Glutamatergic neuron (in vitro differentiated cells): ENCODE data around the gene DDX54. TPM values are rescaled to one million over a fixed set of nuclear protein-coding genes. Genes with fewer than 3 reads are reported as not detected.

ENCODE experiments used
- DNase-seq: peaks from one replicate; pipeline ENCODE4 v3.0.0; 2022
- H3K27ac Mint-ChIP-seq: one replicate; pipeline ENCODE4 v1.8.0; 2020; ENCODE audit warnings: mild to moderate bottlenecking, mixed read lengths, inconsistent platforms; ENCODE audit not compliant: unreplicated experiment
- H3K27me3 Mint-ChIP-seq: one replicate; pipeline ENCODE4 v1.8.0; 2020; ENCODE audit warnings: mild to moderate bottlenecking, moderate library complexity, mixed read lengths, inconsistent platforms; ENCODE audit not compliant: unreplicated experiment
- H3K36me3 Mint-ChIP-seq: one replicate; pipeline ENCODE4 v1.8.0; 2020; ENCODE audit warnings: mild to moderate bottlenecking, mixed read lengths, inconsistent platforms; ENCODE audit not compliant: unreplicated experiment
- H3K4me1 Mint-ChIP-seq: one replicate; pipeline ENCODE4 v1.8.0; 2020; ENCODE audit warnings: mild to moderate bottlenecking, low read depth, mixed read lengths, inconsistent platforms; ENCODE audit not compliant: unreplicated experiment
- H3K4me3 Mint-ChIP-seq: one replicate; pipeline ENCODE4 v1.8.0; 2020; ENCODE audit warnings: mild to moderate bottlenecking, mixed read lengths, inconsistent platforms; ENCODE audit not compliant: unreplicated experiment
- H3K9me3 Mint-ChIP-seq: one replicate; pipeline ENCODE4 v1.8.0; 2020; ENCODE audit warnings: mild to moderate bottlenecking, moderate library complexity, mixed read lengths, inconsistent platforms; ENCODE audit not compliant: unreplicated experiment
- total RNA-seq: library from RNA; stranded (reverse); fragmentation: NEBNext Ultra II Directional; extraction: Animal tissue kit (Norgen Biotek cat#: 25700); gene quantifications from one replicate; pipeline ENCODE4 v1.2.1, GENCODE V29; 2021; ENCODE audit not compliant: unreplicated experiment
- TF ChIP-seq, protein P1 (sequence below): fragments of 200-600 bp; sonication (generic); IDR thresholded peaks from one replicate; pipeline ENCODE4 v1.5.0; 2021; ENCODE audit not compliant: partially characterized antibody, unreplicated experiment

DDX54 gene
- total RNA-seq, 1 donor from 2014 or later: 16.9 TPM

DNA sequence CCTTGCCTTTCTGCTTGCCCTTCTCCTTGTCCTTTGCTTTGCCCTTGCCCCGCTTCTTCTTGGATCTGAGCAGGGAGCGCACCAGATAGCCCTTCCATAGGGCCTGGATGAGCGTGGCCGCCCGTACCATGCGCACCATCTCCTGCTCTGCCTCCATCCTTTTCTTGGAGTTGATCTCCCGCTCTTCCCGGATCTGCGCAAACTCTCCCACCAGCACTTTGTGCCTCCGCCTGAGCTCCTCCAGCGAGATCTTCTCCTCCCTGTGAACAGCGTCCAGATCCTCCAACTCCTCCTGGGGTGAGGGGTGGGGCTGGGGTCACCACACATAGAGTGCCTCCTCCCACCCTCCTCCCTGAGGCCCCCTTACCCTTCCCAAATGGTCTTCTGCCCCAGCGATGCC is 10.3 kb upstream of the DDX54 start:
- TF ChIP-seq, protein P1, sequence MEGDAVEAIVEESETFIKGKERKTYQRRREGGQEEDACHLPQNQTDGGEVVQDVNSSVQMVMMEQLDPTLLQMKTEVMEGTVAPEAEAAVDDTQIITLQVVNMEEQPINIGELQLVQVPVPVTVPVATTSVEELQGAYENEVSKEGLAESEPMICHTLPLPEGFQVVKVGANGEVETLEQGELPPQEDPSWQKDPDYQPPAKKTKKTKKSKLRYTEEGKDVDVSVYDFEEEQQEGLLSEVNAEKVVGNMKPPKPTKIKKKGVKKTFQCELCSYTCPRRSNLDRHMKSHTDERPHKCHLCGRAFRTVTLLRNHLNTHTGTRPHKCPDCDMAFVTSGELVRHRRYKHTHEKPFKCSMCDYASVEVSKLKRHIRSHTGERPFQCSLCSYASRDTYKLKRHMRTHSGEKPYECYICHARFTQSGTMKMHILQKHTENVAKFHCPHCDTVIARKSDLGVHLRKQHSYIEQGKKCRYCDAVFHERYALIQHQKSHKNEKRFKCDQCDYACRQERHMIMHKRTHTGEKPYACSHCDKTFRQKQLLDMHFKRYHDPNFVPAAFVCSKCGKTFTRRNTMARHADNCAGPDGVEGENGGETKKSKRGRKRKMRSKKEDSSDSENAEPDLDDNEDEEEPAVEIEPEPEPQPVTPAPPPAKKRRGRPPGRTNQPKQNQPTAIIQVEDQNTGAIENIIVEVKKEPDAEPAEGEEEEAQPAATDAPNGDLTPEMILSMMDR: no peak
- Mint-ChIP-seq H3K9me3 (no peaks in the 10 kb centered on the region), H3K4me3 (no peak overlapping the region), H3K27ac (no peak overlapping the region), H3K27me3 (no peaks in the 10 kb centered on the region), H3K36me3 (no peaks in the 10 kb centered on the region), H3K4me1 (peaks cover 6% of the 10 kb centered on the region)
- DNase-seq: no peak

DNA sequence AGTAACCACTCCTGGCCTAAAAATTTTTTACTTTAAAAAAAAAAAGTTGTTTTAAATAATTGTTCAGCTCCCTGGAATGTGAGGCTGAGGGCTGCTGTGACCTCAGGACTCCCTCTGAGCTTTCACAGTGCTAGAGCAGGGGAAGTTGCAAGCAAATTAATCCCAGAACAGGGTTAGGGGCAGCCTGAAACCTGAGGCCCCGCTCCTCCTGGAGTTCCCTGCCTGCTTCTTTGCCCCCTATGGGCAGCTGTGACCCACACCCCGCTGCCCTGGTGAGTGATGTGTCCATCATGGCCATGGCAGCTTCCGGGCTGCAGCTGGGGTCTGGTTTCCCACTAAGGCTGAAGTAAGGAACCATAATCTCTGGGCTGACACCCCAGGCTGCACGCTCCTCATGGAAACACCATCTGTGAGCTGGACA is 9.7 kb upstream of the DDX54 start:
- Mint-ChIP-seq H3K27ac (no peak overlapping the region), H3K27me3 (no peaks in the 10 kb centered on the region), H3K4me3 (no peak overlapping the region), H3K36me3 (no peaks in the 10 kb centered on the region), H3K4me1 (peaks cover 8% of the 10 kb centered on the region), H3K9me3 (no peaks in the 10 kb centered on the region)
- no peak for DNase-seq
- TF ChIP-seq, protein P1: no peak

DNA sequence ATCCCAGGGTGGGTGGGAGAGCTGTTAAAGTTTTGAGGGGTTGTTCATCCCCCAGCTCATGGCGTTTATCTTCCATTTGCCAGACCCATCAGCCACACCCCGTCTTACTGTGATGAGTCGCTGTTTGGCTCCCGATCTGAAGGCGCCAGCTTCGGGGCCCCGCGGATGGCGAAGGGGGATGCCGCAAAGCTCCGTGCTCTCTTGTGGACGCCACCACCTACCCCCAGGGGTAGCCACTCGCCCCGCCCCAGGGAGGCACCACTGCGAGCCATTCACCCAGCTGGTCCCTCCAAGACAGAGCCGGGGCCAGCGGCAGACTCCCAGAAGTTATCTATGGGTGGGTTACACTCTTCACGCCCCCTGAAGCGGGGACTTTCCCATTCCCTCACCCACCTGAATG is 5.9 kb upstream of the DDX54 start:
- H3K36me3 Mint-ChIP-seq: no peaks in the 10 kb centered on the region

DNA sequence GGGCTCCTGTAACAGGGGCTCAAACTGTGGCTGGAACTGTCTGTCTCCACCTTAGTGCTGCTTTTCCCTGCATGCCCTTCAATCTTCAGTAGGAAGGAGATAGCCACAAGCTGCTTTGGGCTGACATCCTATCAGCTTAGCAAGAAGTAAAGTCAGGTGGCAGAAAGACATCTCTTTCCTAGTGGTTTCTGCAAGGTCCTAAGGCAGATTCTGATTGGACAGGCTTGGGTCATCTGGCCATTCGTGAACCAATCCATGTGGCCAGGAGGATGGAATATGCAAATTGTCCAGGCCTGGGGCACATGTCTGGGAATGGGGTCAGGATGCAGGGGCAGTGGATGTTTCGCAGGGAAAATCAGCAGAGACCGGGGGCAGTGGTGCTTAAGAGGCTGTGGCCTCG is 5.5 kb upstream of the DDX54 start:
- TF ChIP-seq, protein P1: no peak
- DNase-seq: peak; percentile 31
- peaks cover 2% of the 10 kb centered on the region for H3K9me3 Mint-ChIP-seq
- no peaks in the 10 kb centered on the region for H3K27me3 Mint-ChIP-seq
- H3K36me3 Mint-ChIP-seq: no peaks in the 10 kb centered on the region
- H3K27ac Mint-ChIP-seq: no peak overlapping the region
- no peak overlapping the region for H3K4me3 Mint-ChIP-seq
- H3K4me1 Mint-ChIP-seq: peaks cover 12% of the 10 kb centered on the region

More for the DNA sequence above, 5.9 kb upstream of the DDX54 start:
- Mint-ChIP-seq H3K4me1 (peaks cover 13% of the 10 kb centered on the region), H3K27ac (no peak overlapping the region), H3K27me3 (no peaks in the 10 kb centered on the region), H3K9me3 (peaks cover 2% of the 10 kb centered on the region), H3K4me3 (no peak overlapping the region)
- TF ChIP-seq, protein P1: no peak
- no peak for DNase-seq

DNA sequence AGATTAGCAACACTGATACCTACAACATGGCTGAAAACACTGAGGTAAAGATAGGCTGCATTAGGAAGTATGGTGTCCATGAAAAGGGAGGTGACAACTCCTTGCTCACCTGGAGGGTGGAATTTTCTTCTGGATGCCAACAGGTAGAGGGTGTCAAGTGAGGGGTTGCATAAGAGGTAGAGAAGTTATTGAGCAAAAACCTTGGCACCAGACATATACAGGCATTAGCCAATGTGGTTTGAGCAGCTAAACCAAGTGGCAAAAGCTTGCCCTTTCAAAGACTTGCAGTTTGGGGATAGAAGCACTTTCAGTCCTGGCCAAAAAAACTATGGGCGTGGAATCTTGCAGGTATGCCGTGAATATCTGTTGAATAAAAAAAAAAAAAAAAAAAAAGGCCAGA is 4.1 kb upstream of the DDX54 start:
- Mint-ChIP-seq H3K9me3 (peaks cover 2% of the 10 kb centered on the region), H3K36me3 (no peaks in the 10 kb centered on the region), H3K4me1 (peaks cover 8% of the 10 kb centered on the region), H3K27ac (no peak overlapping the region), H3K4me3 (no peak overlapping the region), H3K27me3 (no peaks in the 10 kb centered on the region)
- TF ChIP-seq, protein P1: no peak
- DNase-seq: no peak
